Amniotic epithelial cell (primary cell): Measurements from ENCODE around the gene ATXN7L3.
A peak's percentile ranks its signal among the peaks of the same experiment; 100 is the strongest.

ENCODE experiments used
- DNase-seq: peaks from one replicate; pipeline ENCODE4 v3.0.0-alpha.2; 2010; ENCODE audit warnings: low read depth

ATXN7L3 gene

GRCh38 chr17:44218344-44219107 lies 18.8 kb upstream of the ATXN7L3 start:
- peak; percentile 81 for DNase-seq

- DNase-seq = no peak
Observed at GRCh38 chr17:44217738-44218343, 18.2 kb upstream of the ATXN7L3 start.

GRCh38 chr17:44216694-44217093 lies 17.0 kb upstream of the ATXN7L3 start:
- DNase-seq = no peak

DNA sequence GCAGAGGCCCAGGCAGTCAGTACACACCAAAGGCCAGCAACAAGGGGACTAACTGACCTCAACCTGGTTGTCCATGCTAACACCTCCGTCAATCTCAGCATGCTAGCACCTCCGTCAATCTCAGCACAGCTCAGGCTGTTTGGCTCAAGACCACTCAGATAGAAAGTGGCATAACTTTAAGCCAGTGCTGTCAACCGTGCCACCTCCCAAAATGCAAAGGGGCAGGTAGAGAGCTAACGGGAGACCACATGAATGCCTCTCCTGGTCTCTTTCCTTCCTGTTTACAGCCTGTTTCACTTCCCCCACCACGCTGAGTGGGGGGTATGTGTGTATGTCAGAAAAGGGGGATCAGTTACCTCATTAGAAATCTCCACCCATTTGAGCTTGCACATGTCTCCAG lies 16.5 kb upstream of the ATXN7L3 start:
- DNase-seq = no peak

DNA sequence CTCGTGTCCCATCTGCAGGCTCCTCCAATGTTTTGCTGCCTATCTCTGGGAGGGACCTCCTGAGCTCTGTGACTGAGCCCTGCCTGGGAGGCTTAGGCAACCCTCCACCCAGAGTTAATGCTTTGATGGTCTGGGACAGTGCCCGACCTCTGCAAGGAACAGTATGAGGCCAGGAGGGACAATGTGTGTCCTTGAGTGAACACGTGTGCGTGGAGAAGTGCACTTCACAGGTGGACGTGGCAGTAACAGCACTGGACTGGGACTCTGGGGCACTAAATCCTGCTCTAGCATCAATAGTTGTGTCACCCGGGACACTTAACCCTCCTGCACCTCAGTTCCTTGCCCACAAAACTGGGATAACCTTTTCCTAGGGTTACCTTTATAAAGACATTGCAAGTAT lies 15.2 kb upstream of the ATXN7L3 start:
- no peak for DNase-seq

DNA sequence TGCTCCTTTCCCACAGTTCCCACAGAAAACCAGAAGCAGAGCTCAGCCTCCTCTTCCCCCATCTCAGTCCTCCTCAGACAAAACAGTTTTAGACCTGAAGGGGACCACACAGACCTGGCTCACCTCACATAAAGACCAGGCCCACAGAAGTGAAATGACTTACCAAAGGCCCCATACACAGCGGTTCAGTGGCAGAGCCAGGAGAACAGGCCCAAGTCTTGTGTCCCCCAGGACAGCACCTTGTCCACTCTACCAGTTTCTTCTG lies 14.5 kb upstream of the ATXN7L3 start:
- no peak for DNase-seq

GRCh38 chr17:44213403-44214229 lies 13.9 kb upstream of the ATXN7L3 start:
- no peak for DNase-seq

- DNase-seq = no peak
Observed at GRCh38 chr17:44212507-44213402, 13.1 kb upstream of the ATXN7L3 start.

DNA sequence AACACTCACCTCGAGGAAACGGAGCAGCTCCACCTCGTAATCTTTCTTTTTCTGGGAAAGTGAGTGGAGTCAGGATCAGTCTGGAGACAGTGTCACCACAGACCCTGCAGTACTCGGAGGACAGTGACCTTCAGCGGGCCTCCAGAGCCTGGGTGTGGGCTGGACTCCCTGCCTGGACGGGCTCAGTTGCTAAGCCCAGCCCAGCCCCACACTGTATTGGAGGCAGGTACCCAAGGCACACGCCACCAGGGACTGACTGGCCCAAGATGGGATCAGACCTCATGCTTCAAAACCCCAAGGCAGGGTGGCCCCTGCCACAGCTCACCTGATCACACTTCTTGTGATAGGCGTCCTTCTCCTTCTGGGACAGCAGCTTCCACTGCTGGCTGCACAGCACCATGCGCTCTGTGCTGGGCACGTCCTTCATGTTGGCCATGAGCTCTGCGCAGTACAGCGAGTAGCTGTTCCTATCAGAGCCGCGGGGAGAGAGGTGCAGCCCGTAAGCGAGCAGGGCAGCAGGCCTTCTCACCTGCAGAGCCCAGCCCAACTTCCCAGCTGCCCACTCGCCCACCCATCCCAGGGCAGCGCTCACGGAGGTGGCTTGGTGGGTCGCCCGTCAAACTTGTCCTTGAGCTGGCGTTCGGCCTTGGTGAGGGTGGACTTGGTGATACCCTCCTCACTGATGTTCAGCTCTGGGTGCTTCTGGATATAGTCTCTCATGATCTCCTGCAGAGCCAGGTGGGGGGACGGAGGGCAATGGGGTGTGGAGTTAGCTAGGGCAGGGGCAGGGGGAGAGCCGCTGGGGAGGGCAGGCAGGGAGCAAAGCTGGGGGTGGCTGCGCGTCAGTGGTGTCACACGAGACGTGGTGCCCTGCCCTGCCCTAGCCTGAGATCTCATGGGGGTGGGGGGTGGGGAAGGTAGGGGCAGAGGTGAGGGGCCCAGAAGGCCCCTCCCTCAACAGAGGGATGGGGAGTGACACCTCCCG lies 11.9 kb upstream of the ATXN7L3 start:
- DNase-seq = no peak

GRCh38 chr17:44210342-44211192 lies 10.9 kb upstream of the ATXN7L3 start:
- peak; percentile 80 for DNase-seq

DNA sequence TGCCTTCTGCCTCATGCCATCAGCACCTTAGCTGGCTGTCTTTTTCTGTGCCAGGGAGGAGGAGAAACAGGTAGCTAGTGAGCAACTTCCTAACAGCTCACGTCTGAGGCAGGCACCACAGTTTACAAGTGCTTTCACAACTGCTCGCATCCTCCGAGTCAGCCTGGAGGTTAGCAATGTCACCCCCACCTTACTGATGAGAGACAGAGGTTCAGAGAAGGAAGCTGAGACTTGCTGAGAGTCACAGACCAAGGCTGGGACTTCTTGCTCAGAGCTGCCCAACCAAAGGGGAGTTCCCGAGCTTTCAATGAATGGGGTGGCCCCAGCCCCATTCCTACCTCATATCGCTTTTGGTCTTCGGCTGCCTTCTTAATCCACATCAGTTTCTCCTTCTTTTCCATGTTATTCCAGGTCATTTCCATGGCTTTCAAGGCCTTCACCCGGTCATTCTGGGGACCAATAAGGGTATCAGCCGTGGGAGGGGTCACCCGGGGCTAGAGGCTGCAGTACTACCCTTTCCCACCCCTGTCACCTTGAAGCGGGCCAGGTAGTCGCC lies 10.2 kb upstream of the ATXN7L3 start:
- no peak for DNase-seq

GRCh38 chr17:44207743-44208142 lies 8.1 kb upstream of the ATXN7L3 start:
- no peak for DNase-seq

DNA sequence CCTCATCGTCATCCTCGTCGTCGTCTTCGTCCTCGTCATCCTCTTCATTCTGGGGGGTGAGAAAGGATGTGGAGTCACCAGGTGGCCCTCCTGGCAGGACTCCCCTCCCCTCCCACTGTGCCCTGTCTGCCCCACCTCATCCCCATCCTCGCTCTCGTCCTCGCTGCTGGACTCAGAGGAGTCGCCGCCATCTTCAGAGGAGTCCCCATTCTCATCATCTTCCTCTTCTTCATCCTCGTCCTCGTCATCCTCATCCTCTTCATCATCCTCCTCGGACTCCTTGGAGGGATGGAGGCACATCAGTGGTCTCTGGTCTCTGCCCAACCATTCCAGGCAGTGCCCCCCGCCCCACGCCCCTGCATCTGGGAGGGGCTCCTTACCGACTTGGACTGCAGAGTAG lies 7.6 kb upstream of the ATXN7L3 start:
- DNase-seq = no peak

DNA sequence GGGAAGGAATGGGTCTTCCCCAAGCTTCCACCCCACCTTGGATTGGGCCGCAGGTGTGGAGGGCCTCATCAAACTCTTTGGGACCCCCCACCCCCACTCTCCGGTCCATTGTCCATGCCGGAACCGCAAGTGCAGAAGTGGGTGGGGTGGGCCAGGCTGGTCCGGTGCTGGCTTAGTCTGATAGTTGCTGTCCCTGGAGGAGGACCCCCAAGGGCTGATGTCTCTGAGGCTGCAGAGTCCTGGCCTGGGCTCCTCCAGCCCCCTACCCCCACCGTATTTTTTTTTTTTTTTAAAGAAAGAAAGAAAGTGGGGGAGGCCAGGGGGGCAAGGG lies 7.1 kb upstream of the ATXN7L3 start:
- no peak for DNase-seq

- DNase-seq = no peak
Observed at GRCh38 chr17:44205962-44206824, 6.5 kb upstream of the ATXN7L3 start.

DNA sequence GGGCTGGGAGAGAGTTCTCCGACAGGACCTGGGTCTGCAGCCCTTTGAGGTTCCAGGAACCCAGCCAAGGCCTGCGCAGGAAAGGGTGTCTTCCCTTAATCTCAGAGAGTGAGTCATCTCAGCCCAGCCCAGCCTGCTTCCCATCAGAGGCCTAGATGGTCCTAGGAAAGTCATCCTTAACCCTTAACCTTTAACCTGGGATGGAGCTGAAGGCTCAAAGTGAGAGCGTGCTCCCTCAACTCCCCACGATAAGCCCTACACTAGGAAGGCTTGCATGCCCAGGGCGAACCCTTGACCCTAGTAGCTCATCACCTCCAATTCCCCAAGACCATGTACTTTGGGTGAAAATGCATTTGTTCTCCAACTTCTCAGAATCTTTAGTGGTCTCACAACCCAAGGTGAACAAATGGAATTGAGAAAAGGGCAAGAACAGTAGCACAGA lies 4.8 kb upstream of the ATXN7L3 start:
- peak; percentile 73 for DNase-seq

DNA sequence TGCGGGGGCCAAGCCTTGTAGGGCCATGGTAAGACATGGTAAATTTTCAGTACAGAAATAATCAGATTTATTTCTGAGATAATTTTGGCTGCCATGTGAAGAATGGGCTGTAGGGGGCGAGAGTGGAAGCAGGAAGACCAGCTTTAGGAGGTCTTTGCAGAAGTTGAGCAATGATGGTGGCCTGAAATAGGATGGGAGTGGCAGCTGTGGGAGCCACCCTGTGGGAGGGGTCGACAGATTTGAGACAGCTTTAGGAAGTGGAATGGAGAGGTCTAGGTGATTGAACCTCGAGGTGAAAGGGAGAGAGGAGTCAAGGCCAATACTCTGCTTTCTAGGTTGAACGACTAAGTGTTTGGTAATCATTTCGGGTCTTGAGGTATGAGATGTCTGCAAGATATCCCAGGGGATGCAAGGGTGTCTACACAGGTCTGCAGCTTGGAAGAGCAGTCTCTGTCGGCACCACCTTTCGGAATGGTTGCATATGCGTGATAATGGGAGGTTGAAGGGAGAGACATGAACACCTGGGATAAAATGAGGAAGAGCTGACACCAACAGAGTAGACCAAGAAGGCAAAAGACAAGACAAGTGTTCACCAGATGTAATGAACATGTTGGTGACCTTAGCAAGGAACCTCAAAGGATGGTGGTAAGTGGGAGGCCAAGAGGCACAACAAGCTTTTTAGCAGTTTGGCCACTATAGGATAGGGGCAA lies 4.2 kb upstream of the ATXN7L3 start:
- DNase-seq = peak; percentile 58

DNA sequence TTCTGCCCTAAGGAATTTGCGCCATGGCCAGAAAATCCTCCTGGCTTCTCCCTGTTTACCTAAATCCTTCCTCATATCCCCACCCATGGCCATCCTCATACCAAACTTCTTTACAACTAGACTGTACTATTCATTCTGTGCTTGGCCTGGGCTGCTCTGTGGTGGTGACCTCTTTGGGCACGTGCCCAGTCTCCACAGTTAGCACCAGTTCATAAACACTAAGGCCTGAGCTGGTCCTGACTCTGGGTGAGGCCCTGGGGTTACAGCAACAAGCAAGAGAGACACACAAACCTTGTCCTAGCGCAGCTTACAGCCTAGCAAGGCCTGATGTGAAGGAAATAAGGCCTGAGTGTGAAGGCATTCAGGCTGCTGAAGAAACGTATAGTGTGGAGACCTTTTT lies 3.1 kb upstream of the ATXN7L3 start:
- no peak for DNase-seq
